WTC11 (cell line): Measurements from ENCODE around the gene PCDHA3. TPM values are rescaled to one million over a fixed set of nuclear protein-coding genes. Genes with fewer than 3 reads are reported as not detected.
"Not testable (repeated sequence)": the region's sequence is repeated elsewhere in the genome, so short reads cannot be mapped to it uniquely, and the experiment has no call there.

Source experiments
- ATAC-seq: fragments of 200-7000 bp; cut with Tn5 transposase; 2 replicates; pipeline ENCODE4 v1.10.0; 2021; ENCODE audit warnings: mild to moderate bottlenecking, moderate library complexity
- CTCF ChIA-PET: fragments of 300-600 bp; sonication (Branson Sonifier 250); formaldehyde crosslinking; loops from one replicate; lab custom pipeline; 2021; ENCODE audit warnings: antibody characterized with exemption; lab: Charles Lee
- POLR2A ChIA-PET: fragments of 350-600 bp; sonication (Branson Sonifier 250); formaldehyde crosslinking; loops from one replicate; lab custom pipeline; 2021; ENCODE audit warnings: antibody characterized with exemption; lab: Charles Lee
- DNase-seq: peaks from one replicate; pipeline ENCODE4 v3.0.0; 2021; ENCODE audit warnings: low spot score
- H3K27ac Mint-ChIP-seq: 2 replicates; pipeline ENCODE4 v1.8.0; 2021; ENCODE audit warnings: mixed read lengths
- H3K27me3 Mint-ChIP-seq: 2 replicates; pipeline ENCODE4 v1.8.0; 2021; ENCODE audit warnings: low read depth, mild to moderate bottlenecking, moderate library complexity, mixed read lengths
- H3K36me3 Mint-ChIP-seq: 2 replicates; pipeline ENCODE4 v1.8.0; 2021; ENCODE audit warnings: mixed read lengths
- H3K4me1 Mint-ChIP-seq: 2 replicates; pipeline ENCODE4 v1.8.0; 2022; ENCODE audit warnings: mixed read lengths
- H3K4me3 Mint-ChIP-seq: 2 replicates; pipeline ENCODE4 v1.8.0; 2021; ENCODE audit warnings: mild to moderate bottlenecking, moderate library complexity, mixed read lengths
- H3K9me3 Mint-ChIP-seq: 2 replicates; pipeline ENCODE4 v1.8.0; 2021; ENCODE audit warnings: mixed read lengths
- ESRRA ChIP-seq: sonication (generic); formaldehyde crosslinking; IDR thresholded peaks from 2 replicates; pipeline ENCODE4 v1.8.1; 2022; ENCODE audit warnings: mild to moderate bottlenecking, missing genetic modification reagents, borderline replicate concordance
- FOXK1 ChIP-seq: sonication (generic); formaldehyde crosslinking; IDR thresholded peaks from 2 replicates; pipeline ENCODE4 v1.8.0; 2022; ENCODE audit warnings: mild to moderate bottlenecking, moderate library complexity, missing genetic modification reagents
- FOXP1 ChIP-seq: sonication (generic); formaldehyde crosslinking; IDR thresholded peaks from 2 replicates; pipeline ENCODE4 v1.8.0; 2022; ENCODE audit warnings: missing genetic modification reagents, mild to moderate bottlenecking, moderate library complexity, borderline replicate concordance
- GTF2I ChIP-seq: fragments of 250-450 bp; sonication (Bioruptor Pico); conservative IDR thresholded peaks from 2 replicates; pipeline ENCODE4 v1.4.0; 2021; ENCODE audit warnings: mild to moderate bottlenecking
- HMGXB4 ChIP-seq: sonication (generic); formaldehyde crosslinking; IDR thresholded peaks from 2 replicates; pipeline ENCODE4 v1.8.1; 2023; ENCODE audit warnings: mild to moderate bottlenecking, moderate library complexity, missing genetic modification reagents
- KAT7 ChIP-seq: sonication (generic); formaldehyde crosslinking; IDR thresholded peaks from 2 replicates; pipeline ENCODE4 v1.8.1; 2023; ENCODE audit warnings: missing genetic modification reagents, mild to moderate bottlenecking, borderline replicate concordance
- NFATC4 ChIP-seq: fragments of 250-450 bp; sonication (Bioruptor Pico); IDR thresholded peaks from 2 replicates; pipeline ENCODE4 v1.9.0; 2021; ENCODE audit warnings: mild to moderate bottlenecking
- SMAD3 ChIP-seq: sonication (generic); formaldehyde crosslinking; IDR thresholded peaks from 2 replicates; pipeline ENCODE4 v1.8.0; 2022; ENCODE audit warnings: missing genetic modification reagents, mild to moderate bottlenecking, borderline replicate concordance
- SOX15 ChIP-seq: fragments of 250-450 bp; sonication (Bioruptor Pico); IDR thresholded peaks from 2 replicates; pipeline ENCODE4 v1.9.0; 2021; ENCODE audit warnings: mild to moderate bottlenecking
- SP1 ChIP-seq: sonication (generic); formaldehyde crosslinking; conservative IDR thresholded peaks from 2 replicates; pipeline ENCODE4 v1.8.1; 2022; ENCODE audit warnings: missing genetic modification reagents
- TCF7 ChIP-seq: sonication (generic); formaldehyde crosslinking; IDR thresholded peaks from 2 replicates; pipeline ENCODE4 v1.8.0; 2022; ENCODE audit warnings: mild to moderate bottlenecking, low read depth, missing genetic modification reagents, moderate library complexity
- total RNA-seq: library from RNA; stranded (reverse); gene quantifications from 3 replicates; pipeline ENCODE4 v1.2.3, GENCODE V29; 2021
- TF ChIP-seq, protein P1 (sequence below): sonication (generic); formaldehyde crosslinking; IDR thresholded peaks from 2 replicates; pipeline ENCODE4 v1.8.0; 2022; ENCODE audit warnings: missing genetic modification reagents
- TF ChIP-seq, protein P2 (sequence below): sonication (generic); formaldehyde crosslinking; IDR thresholded peaks from 2 replicates; pipeline ENCODE4 v1.8.0; 2023; ENCODE audit warnings: mild to moderate bottlenecking, missing genetic modification reagents

PCDHA3 gene
- total RNA-seq, 1 experiment from 2014 or later: 3.4 TPM

- TF ChIP-seq SOX15 (CRISPR knock-in tag): no peak
- peak within 1 kb of the TSS; percentile 87 for H3K4me3 Mint-ChIP-seq
- peaks cover 5% of the 10 kb centered on the region; the same call in 1 of the 2 replicates for H3K9me3 Mint-ChIP-seq
Observed at GRCh38 chr5:140833993-140834392, 33.1 kb downstream of the PCDHA3 start, which contains the start of gene PCDHA7. PCDHA7 (plus strand) TSS chr5:140834269; CDS start chr5:140834384, 115 bp downstream.

GRCh38 chr5:140834439-140835008 lies 33.7 kb downstream of the PCDHA3 start:
- POLR2A ChIA-PET, H3K9me3 Mint-ChIP-seq, H3K4me1 Mint-ChIP-seq, DNase-seq, H3K27me3 Mint-ChIP-seq: not testable (repeated sequence)
- H3K36me3 Mint-ChIP-seq: peaks cover 23% of the 10 kb centered on the region
- ATAC-seq: peak; percentile 91
- CTCF ChIA-PET: interaction anchor here (0.7 to 2.0 kb wide), 6 partner anchors 11 to 49 kb away, joined by 3 to 7 read pairs (median 4); partner anchors contain the start of genes PCDHA1 and PCDHA10
- H3K4me3 Mint-ChIP-seq: peak overlapping the region; percentile 87
- peak overlapping the region; percentile 93 for H3K27ac Mint-ChIP-seq
- TF ChIP-seq, protein P1, sequence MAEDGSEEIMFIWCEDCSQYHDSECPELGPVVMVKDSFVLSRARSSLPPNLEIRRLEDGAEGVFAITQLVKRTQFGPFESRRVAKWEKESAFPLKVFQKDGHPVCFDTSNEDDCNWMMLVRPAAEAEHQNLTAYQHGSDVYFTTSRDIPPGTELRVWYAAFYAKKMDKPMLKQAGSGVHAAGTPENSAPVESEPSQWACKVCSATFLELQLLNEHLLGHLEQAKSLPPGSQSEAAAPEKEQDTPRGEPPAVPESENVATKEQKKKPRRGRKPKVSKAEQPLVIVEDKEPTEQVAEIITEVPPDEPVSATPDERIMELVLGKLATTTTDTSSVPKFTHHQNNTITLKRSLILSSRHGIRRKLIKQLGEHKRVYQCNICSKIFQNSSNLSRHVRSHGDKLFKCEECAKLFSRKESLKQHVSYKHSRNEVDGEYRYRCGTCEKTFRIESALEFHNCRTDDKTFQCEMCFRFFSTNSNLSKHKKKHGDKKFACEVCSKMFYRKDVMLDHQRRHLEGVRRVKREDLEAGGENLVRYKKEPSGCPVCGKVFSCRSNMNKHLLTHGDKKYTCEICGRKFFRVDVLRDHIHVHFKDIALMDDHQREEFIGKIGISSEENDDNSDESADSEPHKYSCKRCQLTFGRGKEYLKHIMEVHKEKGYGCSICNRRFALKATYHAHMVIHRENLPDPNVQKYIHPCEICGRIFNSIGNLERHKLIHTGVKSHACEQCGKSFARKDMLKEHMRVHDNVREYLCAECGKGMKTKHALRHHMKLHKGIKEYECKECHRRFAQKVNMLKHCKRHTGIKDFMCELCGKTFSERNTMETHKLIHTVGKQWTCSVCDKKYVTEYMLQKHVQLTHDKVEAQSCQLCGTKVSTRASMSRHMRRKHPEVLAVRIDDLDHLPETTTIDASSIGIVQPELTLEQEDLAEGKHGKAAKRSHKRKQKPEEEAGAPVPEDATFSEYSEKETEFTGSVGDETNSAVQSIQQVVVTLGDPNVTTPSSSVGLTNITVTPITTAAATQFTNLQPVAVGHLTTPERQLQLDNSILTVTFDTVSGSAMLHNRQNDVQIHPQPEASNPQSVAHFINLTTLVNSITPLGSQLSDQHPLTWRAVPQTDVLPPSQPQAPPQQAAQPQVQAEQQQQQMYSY (CRISPR knock-in tag): peak; percentile 20; the same call in 1 of the 2 replicates

More at GRCh38 chr5:140833993-140834392, 33.1 kb downstream of the PCDHA3 start, which contains the start of gene PCDHA7:
- POLR2A ChIA-PET: no interaction called here
- CTCF ChIA-PET: interaction anchor here (0.7 to 2.0 kb wide), 6 partner anchors 11 to 48 kb away, joined by 3 to 7 read pairs (median 4); partner anchors contain the start of genes PCDHA1 and PCDHA10
- Mint-ChIP-seq H3K36me3 (peaks cover 27% of the 10 kb centered on the region), H3K4me1 (no peaks in the 10 kb centered on the region), H3K27me3 (no peaks in the 10 kb centered on the region), H3K27ac (peak within 1 kb of the TSS; percentile 93)
- no peak for ATAC-seq
- no peak for DNase-seq

DNA sequence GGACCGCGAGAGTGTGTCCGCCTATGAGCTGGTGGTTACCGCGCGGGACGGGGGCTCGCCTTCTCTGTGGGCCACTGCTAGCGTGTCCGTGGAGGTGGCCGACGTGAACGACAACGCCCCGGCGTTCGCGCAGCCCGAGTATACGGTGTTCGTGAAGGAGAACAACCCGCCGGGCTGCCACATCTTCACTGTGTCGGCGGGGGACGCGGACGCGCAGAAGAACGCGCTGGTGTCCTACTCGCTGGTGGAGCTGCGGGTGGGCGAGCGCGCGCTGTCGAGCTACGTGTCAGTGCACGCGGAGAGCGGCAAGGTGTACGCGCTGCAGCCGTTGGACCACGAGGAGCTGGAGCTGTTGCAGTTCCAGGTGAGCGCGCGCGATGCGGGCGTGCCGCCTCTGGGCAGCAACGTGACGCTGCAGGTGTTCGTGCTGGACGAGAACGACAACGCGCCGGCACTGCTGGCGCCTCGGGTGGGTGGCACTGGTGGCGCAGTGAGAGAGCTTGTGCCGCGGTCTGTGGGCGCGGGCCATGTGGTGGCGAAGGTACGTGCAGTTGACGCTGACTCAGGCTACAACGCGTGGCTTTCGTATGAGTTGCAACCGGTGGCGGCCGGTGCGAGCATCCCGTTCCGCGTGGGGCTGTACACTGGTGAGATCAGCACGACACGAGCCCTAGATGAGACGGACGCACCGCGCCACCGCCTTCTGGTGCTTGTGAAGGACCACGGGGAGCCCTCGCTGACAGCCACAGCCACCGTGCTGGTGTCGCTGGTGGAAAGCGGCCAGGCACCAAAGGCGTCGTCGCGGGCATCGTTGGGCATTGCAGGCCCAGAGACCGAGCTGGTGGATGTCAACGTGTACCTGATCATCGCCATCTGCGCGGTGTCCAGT lies 35.0 kb downstream of the PCDHA3 start:
- Mint-ChIP-seq H3K27ac (no peak overlapping the region), H3K4me1 (no peaks in the 10 kb centered on the region), H3K4me3 (no peak overlapping the region), H3K9me3 (peaks cover 5% of the 10 kb centered on the region; the same call in 1 of the 2 replicates), H3K36me3 (peaks cover 20% of the 10 kb centered on the region), H3K27me3 (no peaks in the 10 kb centered on the region)
- no peak for DNase-seq
- ChIA-PET CTCF (interaction anchor here (0.6 to 0.8 kb wide), 2 partner anchors 50 to 188 kb away, joined by 3 read pairs; partner anchors contain the start of gene PCDHA1), POLR2A (no interaction called here)
- ATAC-seq: no peak
- TF ChIP-seq TCF7 (CRISPR knock-in tag) (no peak), HMGXB4 (no peak), FOXK1 (CRISPR knock-in tag) (no peak), KAT7 (CRISPR knock-in tag) (no peak), FOXP1 (no peak), ESRRA (CRISPR knock-in tag) (no peak), NFATC4 (CRISPR knock-in tag) (no peak), GTF2I (CRISPR knock-in tag) (no peak), SP1 (CRISPR knock-in tag) (no peak), SMAD3 (CRISPR knock-in tag) (no peak)
- TF ChIP-seq, protein P2, sequence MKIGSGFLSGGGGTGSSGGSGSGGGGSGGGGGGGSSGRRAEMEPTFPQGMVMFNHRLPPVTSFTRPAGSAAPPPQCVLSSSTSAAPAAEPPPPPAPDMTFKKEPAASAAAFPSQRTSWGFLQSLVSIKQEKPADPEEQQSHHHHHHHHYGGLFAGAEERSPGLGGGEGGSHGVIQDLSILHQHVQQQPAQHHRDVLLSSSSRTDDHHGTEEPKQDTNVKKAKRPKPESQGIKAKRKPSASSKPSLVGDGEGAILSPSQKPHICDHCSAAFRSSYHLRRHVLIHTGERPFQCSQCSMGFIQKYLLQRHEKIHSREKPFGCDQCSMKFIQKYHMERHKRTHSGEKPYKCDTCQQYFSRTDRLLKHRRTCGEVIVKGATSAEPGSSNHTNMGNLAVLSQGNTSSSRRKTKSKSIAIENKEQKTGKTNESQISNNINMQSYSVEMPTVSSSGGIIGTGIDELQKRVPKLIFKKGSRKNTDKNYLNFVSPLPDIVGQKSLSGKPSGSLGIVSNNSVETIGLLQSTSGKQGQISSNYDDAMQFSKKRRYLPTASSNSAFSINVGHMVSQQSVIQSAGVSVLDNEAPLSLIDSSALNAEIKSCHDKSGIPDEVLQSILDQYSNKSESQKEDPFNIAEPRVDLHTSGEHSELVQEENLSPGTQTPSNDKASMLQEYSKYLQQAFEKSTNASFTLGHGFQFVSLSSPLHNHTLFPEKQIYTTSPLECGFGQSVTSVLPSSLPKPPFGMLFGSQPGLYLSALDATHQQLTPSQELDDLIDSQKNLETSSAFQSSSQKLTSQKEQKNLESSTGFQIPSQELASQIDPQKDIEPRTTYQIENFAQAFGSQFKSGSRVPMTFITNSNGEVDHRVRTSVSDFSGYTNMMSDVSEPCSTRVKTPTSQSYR (CRISPR knock-in tag): no peak
